OCI-M2 (cell line): ENCODE measurements around the gene PRELID1.
"Not testable (repeated sequence)": the region's sequence is repeated elsewhere in the genome, so short reads cannot be mapped to it uniquely, and the experiment has no call there.

Source experiments
- DNase-seq: peaks from one replicate; lab custom pipeline; 2025; ENCODE audit not compliant: unreplicated experiment; lab: John Stamatoyannopoulos, UW

Gene PRELID1

GRCh38 chr5:177334781-177335700, 31.4 kb downstream of the PRELID1 start:
- DNase-seq: no peak

- DNase-seq: no peak
These were observed 32.1 kb downstream of the PRELID1 start for GRCh38 chr5:177335701-177336065.

DNA sequence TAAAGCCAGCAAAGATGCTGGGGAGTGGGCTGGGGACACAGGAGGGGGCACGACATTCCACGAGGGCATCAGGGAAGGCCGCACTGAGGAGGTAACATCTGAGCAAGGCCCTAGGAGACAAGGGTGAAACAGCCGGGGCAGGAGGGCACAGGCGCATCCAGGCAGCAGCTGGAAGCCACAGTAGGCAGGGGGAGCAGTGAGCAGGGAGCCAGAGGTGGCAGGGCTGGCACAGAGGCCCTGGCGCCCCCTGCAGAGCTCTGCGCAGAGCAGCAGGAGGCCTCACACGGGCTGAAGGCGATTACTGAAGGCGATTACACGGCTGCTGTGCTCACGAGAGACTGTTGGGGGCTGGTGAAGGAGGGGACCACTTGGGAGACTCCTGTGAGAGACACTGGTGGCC, 32.5 kb downstream of the PRELID1 start:
- DNase-seq: no peak

GRCh38 chr5:177336603-177337494, 33.2 kb downstream of the PRELID1 start:
- no peak for DNase-seq

- DNase-seq: no peak
These were observed 34.9 kb downstream of the PRELID1 start for GRCh38 chr5:177338251-177339106.

DNA sequence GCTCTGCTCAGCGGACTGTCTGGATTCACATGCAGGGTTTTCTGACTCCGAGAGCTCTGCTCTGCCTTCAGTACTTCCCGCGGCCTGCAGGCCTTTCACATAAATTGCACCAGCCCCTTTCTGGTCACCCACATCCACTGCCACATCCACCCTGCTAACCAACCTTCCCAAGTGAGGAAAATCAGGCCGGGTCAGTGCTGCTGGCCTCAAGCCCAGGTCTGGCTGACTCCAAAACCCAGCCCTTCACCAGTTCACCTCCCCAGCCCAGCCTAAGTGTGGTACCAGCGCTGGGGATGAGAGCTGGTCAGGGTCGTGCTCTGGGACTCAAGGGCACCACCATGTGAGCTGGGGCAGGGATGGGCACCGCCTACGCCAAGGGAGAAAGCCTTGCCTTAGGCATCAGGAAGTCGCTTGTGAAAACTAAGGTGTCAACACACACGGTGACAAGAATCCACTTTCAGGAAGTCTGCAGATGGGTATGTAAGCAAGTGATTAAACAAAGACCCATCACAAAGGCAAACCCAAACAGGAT, 35.6 kb downstream of the PRELID1 start:
- DNase-seq: no peak

DNA sequence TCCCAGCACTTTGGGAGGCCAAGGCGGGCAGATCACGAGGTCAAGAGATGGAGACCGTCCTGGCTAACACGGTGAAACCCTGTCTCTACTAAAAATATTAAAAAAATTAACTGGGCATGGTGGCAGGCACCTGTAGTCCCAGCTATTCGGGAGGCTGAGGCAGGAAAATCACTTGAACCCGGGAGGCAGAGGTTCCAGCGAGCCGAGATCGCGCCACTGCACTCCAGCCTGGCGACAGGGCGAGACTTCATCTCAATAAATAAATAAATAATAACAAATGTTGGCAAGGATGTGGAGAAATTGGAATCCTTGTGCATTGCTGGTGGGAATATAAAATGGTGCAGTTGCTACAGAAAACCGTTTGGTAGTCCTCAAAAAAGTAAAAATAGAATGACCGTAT, 39.4 kb downstream of the PRELID1 start:
- not testable (repeated sequence) for DNase-seq

DNA sequence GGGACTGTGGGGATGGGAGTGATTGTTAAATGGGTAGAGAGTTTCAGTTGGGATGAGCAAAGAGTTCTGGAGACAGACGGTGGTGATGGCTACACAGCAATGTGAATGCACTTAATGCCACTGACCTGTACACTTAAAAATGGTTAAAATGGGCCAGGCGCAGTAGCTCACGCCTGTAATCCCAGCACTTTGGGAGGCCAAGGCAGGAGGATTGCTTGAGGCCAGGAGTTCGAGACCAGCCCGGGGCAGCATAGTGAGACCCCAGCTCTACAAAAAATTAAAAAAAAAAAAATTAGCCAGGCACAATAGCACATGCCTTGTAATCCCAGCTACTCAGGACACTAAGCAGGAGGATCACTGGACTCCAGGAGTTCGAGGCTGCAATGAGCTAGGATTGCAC, 40.2 kb downstream of the PRELID1 start:
- DNase-seq: no peak

DNA sequence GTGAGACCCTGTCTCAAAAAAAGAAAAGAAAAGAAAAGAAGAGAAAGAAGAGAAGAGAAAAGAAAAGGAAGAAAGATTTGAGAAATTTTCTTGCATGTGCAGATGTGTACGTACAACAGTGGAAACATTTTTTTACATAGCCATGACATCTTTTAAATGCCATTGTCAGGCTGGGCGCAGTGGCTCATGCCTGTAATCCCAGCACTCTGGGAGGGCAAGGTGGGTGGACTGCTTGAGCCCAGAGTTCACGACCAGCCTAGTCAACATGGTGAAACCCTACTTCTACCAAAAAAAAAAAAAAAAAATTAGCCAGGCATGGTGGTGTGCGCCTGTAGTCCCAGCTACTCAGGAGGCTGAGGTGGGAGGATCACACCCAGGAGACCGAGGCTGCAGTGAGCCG, 41.3 kb downstream of the PRELID1 start:
- no peak for DNase-seq

DNA sequence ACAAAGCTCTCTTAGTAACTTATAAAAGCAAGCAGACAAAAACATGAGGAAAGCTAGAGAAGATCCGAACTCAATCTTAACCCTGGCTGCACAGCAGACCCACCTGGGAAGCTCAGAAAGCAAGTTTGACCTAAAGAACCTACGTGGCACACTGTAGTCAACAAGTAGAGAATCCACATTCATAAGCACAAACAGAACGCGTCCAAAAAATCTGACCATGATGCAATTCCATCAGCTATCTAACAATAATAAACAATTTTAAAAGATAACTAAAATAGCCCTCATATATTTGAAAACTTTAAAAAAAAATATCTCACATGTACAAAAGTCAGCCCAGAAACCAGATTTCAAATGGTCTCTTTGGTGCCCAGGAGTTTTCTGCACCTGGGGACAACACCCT, 43.2 kb downstream of the PRELID1 start:
- DNase-seq: no peak

DNA sequence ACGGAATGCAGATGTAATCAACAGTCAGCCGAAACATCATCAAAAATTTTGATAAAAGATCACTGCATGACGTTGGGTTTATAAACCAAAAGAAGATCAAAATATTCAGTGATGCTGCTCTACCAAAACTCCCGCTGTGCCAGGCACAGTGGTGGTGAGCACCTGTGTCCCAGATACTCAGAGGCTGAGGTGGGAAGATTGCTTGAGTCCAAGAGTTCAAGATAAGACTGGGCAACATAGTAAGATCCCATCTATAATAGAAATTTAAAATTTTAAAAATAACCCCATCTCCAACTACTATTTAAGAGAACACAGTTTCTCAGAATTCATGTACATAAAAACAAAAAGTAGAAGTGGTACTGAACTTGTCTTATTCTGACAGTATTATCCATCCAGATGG, 44.1 kb downstream of the PRELID1 start:
- DNase-seq: no peak

DNA sequence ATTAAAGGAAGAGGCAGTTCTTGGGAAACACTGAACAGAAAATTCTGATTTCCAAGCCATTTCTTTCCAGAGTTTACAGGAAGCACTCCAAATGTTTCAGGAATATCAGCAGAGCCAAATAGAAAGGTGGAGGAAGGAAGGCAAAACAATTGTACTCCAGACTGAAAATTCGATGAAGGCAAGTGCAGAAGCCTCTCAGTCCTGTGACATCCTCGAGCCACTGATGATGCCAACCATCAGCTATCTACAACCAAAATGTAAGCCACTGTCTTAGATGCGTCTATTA, 45.7 kb downstream of the PRELID1 start:
- no peak for DNase-seq

DNA sequence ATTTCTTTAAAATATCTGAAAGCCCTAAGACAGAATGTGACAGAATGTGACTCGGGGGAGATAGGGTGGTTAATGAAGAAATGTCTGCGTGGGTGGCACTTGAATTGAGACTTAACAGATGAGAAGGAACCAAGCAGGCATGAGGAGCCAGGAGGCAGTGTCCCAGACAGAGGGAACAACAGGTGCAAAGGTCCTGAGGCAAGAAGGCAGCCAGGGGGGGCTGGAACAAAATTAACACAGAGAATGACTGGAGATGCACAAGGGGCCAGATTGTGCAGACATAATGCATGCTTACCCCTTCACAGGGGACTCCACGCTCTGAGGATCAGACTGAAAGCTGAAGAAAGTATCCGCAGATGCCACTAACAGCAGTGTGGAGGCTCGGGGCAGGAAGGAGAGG, 46.2 kb downstream of the PRELID1 start:
- DNase-seq: no peak

GRCh38 chr5:177350776-177351391, 47.3 kb downstream of the PRELID1 start:
- no peak for DNase-seq

- peak; percentile 10 for DNase-seq
These were observed 48.1 kb downstream of the PRELID1 start, which contains the start of gene LMAN2 for GRCh38 chr5:177351392-177352329. TSS of gene LMAN2 (minus strand) at chr5:177351668. CDS start at chr5:177351647, 21 bp downstream.

DNA sequence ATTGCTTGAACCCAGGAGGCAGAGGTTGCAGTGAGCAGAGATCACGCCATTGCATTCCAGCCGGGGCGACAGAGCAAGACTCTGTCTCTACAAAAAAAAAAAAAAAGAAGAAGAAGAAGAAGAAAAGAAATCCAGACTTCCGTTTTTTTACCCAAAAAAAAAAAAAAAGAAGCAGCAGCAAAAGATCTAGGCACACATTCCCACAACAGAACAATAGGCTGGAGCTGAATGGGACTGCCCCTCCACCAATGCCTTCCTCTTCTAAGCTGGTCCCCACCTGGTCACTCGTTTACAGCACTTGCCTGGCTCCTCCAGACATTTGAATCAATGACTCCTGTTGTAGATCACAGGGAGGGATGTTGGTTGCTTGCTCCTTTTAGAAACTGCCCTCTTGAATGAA, 49.5 kb downstream of the PRELID1 start:
- no peak for DNase-seq

DNA sequence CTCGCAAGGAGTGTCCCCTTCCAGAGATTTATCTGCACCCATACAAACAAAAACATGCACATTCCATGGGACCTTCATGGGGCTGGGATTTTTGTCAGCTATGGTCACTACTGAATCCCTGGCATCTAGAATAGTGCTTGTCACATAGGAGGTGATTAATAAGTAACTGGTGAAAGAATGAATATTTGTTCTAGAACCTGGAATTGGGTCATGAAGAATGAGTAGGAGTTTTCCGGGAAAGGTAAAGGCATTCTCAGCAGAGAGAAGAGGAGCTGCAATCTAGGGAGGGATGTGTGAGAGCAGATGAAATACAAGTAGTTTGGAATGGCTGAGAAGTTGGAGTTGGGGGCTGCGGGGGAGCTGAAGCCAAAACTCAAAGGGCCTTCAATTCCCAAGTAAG, 50.7 kb downstream of the PRELID1 start:
- no peak for DNase-seq

DNA sequence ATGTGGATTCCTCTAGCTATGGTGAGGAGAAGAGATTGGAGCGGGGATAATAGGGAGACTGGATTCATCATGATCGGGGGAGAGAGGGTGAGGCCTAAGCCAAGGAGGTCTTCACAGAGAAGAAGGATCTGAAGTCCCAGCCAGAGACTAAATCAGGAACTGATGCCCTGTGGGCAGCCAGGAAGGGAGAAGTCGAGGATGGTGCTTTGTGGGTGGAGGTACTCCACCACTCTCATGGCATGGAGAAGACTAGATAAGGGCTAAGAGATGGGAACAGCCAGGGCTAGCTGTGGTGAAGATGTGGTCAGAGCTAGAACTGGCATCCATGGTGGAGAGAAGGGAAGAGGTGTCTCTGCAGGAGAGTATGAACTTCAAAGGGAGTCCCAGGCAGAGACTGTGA, 51.1 kb downstream of the PRELID1 start:
- no peak for DNase-seq

- DNase-seq: no peak
These were observed 51.7 kb downstream of the PRELID1 start for GRCh38 chr5:177355162-177355867.
